ENCODE measurements around the gene SLC24A3. TPM values are rescaled to one million over a fixed set of nuclear protein-coding genes. Genes with fewer than 3 reads are reported as not detected.

The SLC24A3 gene
- total and polyA plus RNA-seq, 2 of the 13 experiments (the other 11 are each of a cell fraction or from before 2014, with no cell fraction given), result not detected

DNA sequence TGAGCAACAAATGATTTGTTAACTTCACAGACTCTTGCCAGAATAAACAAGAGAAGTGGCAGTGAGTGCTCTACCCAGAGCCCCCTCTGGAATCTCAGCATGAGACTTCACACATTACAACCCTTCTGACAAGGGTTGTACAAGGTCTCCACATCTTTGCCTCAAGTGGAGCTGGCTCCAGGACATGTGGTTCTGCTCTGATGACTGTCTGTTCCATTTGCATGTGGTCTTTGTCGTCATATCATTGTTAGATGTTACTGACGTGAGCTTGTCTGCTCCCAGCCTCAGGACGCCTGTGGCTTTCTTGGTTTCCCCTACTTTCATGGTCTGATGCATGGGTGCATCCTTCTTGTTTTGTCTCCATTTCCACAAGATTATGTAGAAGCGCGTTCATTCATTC lies 115.0 kb downstream of the SLC24A3 start:
- Histone ChIP-seq H3K9ac (ENCODE audit: insufficient read depth, low read depth, low read length) (no peak overlapping the region), H3K36me3 (replicated peaks in 1 of 2; ENCODE audit: control insufficient read depth in 1 of 2, insufficient read depth in 2 of 2, low read length in 2 of 2) (no peaks in the 10 kb centered on the region), H3K4me2 (ENCODE audit: low read depth, low read length) (no peak overlapping the region), H3K79me2 (ENCODE audit: insufficient read depth, low read length) (no peaks in the 10 kb centered on the region), H2AFZ (ENCODE audit: low read length) (no peak overlapping the region), H3K9me3 (ENCODE audit: low read length) (no peaks in the 10 kb centered on the region), H3K27ac (ENCODE audit: extremely low read length, insufficient read depth, low read length) (no peak overlapping the region), H3K4me3 (replicated peaks in 1 of 3; ENCODE audit: insufficient read depth in 1 of 3, low read depth in 2 of 3, low read length in 3 of 3) (no peak overlapping the region), H4K20me1 (ENCODE audit: insufficient read depth, low read length) (no peaks in the 10 kb centered on the region), H3K4me1 (ENCODE audit: insufficient read depth, low read length) (no peaks in the 10 kb centered on the region), H3K27me3 (ENCODE audit: control insufficient read depth in 1 of 2, insufficient read depth in 2 of 2, low read length in 2 of 2) (0 out of 5 replicates have a peak, but pooled peaks cover 0 to 4% of the 10 kb centered on the region in 2 experiments)
- ChIA-PET CTCF (ENCODE audit: low intra/inter-chr PET ratio, low total read pairs) (no interaction called here), POLR2A (no interaction called here)
- intact Hi-C loops (cut with micrococcal nuclease; ENCODE audit: unreplicated experiment) (no loop called here), in situ Hi-C loops (cut with HindIII; ENCODE audit: extremely low pct_ligation_motif_present, low pct_unique_long_range_greater_than_20kb) (loop anchor here (10.0 kb wide), 1 partner anchor 57 kb away; no protein-coding TSS in a partner anchor)
- TF ChIP-seq CREB1 (IDR thresholded peaks at IDR 0.05) (peak; percentile 51; the same call in 1 of the 2 replicates), CREB1 (CRISPR knock-in tag; IDR thresholded peaks at IDR 0.05) (no peak), FLYWCH1 (CRISPR knock-in tag; IDR thresholded peaks at IDR 0.05) (no peak)
- ATAC-seq (no peak), DNase-seq (ENCODE audit: low spot score) (no peak), FAIRE-seq (no peak)
- WGBS (ENCODE audit: low lambda C conversion rate), result 31% methylated on average over 5 of the region's 5 CpGs
- BruUV-seq (replicated peaks), result no TSS peak

- H3K27me3 ChIP-seq (ENCODE audit: control insufficient read depth in 1 of 2, insufficient read depth in 2 of 2, low read length in 2 of 2), result 0 out of 5 replicates have a peak, but pooled peaks cover 0 to 4% of the 10 kb centered on the region in 2 experiments
- WGBS (ENCODE audit: low lambda C conversion rate), result 14% methylated on average over 7 of the region's 7 CpGs
- ATAC-seq, result no peak
- no peaks in the 10 kb centered on the region for H3K79me2 ChIP-seq (ENCODE audit: insufficient read depth, low read length)
- intact Hi-C loops (cut with micrococcal nuclease; ENCODE audit: unreplicated experiment), result no loop called here
- ChIA-PET CTCF (ENCODE audit: low intra/inter-chr PET ratio, low total read pairs) (no interaction called here), POLR2A (no interaction called here)
- no peak for FAIRE-seq
- H3K9me3 ChIP-seq (ENCODE audit: low read length), result no peaks in the 10 kb centered on the region
- no peak overlapping the region for H2AFZ ChIP-seq (ENCODE audit: low read length)
- in situ Hi-C loops (cut with HindIII; ENCODE audit: extremely low pct_ligation_motif_present, low pct_unique_long_range_greater_than_20kb), result loop anchor here (10.0 kb wide), 1 partner anchor 56 kb away; no protein-coding TSS in a partner anchor
- H4K20me1 ChIP-seq (ENCODE audit: insufficient read depth, low read length), result no peaks in the 10 kb centered on the region
- H3K4me2 ChIP-seq (ENCODE audit: low read depth, low read length), result no peak overlapping the region
- no peaks in the 10 kb centered on the region for H3K4me1 ChIP-seq (ENCODE audit: insufficient read depth, low read length)
- DNase-seq (ENCODE audit: low spot score), result no peak
- no peak overlapping the region for H3K9ac ChIP-seq (ENCODE audit: insufficient read depth, low read depth, low read length)
- no peaks in the 10 kb centered on the region for H3K36me3 ChIP-seq (replicated peaks in 1 of 2; ENCODE audit: control insufficient read depth in 1 of 2, insufficient read depth in 2 of 2, low read length in 2 of 2)
- BruUV-seq (replicated peaks), result no TSS peak
- H3K27ac ChIP-seq (ENCODE audit: extremely low read length, insufficient read depth, low read length), result no peak overlapping the region
- H3K4me3 ChIP-seq (replicated peaks in 1 of 3; ENCODE audit: insufficient read depth in 1 of 3, low read depth in 2 of 3, low read length in 3 of 3), result no peak overlapping the region
- no peak for TF ChIP-seq CREB1 (IDR thresholded peaks at IDR 0.05)
- TF ChIP-seq CREB1 (CRISPR knock-in tag; IDR thresholded peaks at IDR 0.05), result no peak
- no peak for TF ChIP-seq SPEN (CRISPR knock-in tag; IDR thresholded peaks at IDR 0.05; ENCODE audit: low read depth)
- TF ChIP-seq TIGD3 (CRISPR knock-in tag; IDR thresholded peaks at IDR 0.05; ENCODE audit: borderline replicate concordance), result no peak
- TF ChIP-seq EZH2 (conservative IDR thresholded peaks at IDR 0.05; ENCODE audit: low read depth, low read length), result no peak
- TF ChIP-seq ZNF350 (CRISPR knock-in tag; IDR thresholded peaks at IDR 0.05; ENCODE audit: borderline replicate concordance, low read depth), result no peak
- no peak for TF ChIP-seq NFKBIZ (CRISPR knock-in tag; IDR thresholded peaks at IDR 0.05)
- no peak for TF ChIP-seq ZBTB14 (CRISPR knock-in tag; IDR thresholded peaks at IDR 0.05)
- no peak for TF ChIP-seq PRDM15 (CRISPR knock-in tag; IDR thresholded peaks at IDR 0.05)
- no peak for TF ChIP-seq RFX1 (IDR thresholded peaks at IDR 0.05)
- TF ChIP-seq ZNF670 (CRISPR knock-in tag; IDR thresholded peaks at IDR 0.05; ENCODE audit: borderline replicate concordance), result no peak
- TF ChIP-seq HMG20A (CRISPR knock-in tag; IDR thresholded peaks at IDR 0.05; ENCODE audit: borderline replicate concordance), result no peak
These were observed 116.2 kb downstream of the SLC24A3 start for GRCh38 chr20:19328676-19329075.
